Mucosa of descending colon (tissue), 3 donors: ENCODE data around the gene GPR22. TPM values are rescaled to one million over a fixed set of nuclear protein-coding genes. Genes with fewer than 3 reads are reported as not detected.

Experiments used
- ATAC-seq: fragments of 200-7000 bp; cut with Tn5 transposase; one replicate; pipeline ENCODE4 v1.9.1; 2020; ENCODE audit warnings: mild to moderate bottlenecking, moderate library complexity
- DNase-seq, 3 donors: peaks; one replicate each; pipeline ENCODE4 v3.0.0-alpha.2; 2020
- H3K36me3 ChIP-seq: fragments of 200-600 bp; one replicate; pipeline ENCODE4 v1.8.0; 2021; ENCODE audit warnings: low read depth, mild to moderate bottlenecking
- H3K4me1 ChIP-seq: fragments of 200-600 bp; one replicate; pipeline ENCODE4 v1.8.0; 2021; ENCODE audit warnings: low read depth, mild to moderate bottlenecking
- H3K4me3 ChIP-seq: fragments of 200-600 bp; one replicate; pipeline ENCODE4 v1.8.0; 2021; ENCODE audit warnings: mild to moderate bottlenecking
- H3K9me3 ChIP-seq: fragments of 200-600 bp; one replicate; pipeline ENCODE4 v1.8.0; 2021; ENCODE audit warnings: mild to moderate bottlenecking
- CTCF ChIP-seq: fragments of 200-600 bp; IDR thresholded peaks from one replicate; pipeline ENCODE4 v1.8.0; 2022; ENCODE audit warnings: antibody characterized with exemption, mild to moderate bottlenecking
- intact Hi-C, 2 donors: fragments of 100-400 bp; cut with DNase I in 1 of 2; cut with micrococcal nuclease in 1 of 2; formaldehyde crosslinking; loops; one replicate each; pipeline versions ENCODE4 v1.11.0 to v1.11.1; 2022; cut with DNase I, micrococcal nuclease
- total RNA-seq, 3 donors: library from RNA; stranded (reverse); fragmentation: NEBNext Ultra II Directional in 2 of 3; extraction: Animal tissue kit (Norgen Biotek cat#: 25700) in 2 of 3; gene quantifications; one replicate each; pipeline versions ENCODE4 v1.2.1 to v1.2.4, GENCODE V29; 2021 to 2023
- donor health status: DM: no; HTN: no; CAD: no; lungs with moderate emphysema.
- donor health status: DM: no; HTN: no; CAD: no.
- donor health status: DM: no; HTN: yes; CAD: no.

GPR22 gene
- total RNA-seq, 3 donors from 2014 or later: 0.44 TPM; not detected in 2

- DNase-seq (no peak), ATAC-seq (no peak)
- TF ChIP-seq CTCF: no peak
- H3K9me3 ChIP-seq: no peaks in the 10 kb centered on the region
- H3K4me3 ChIP-seq: no peak overlapping the region
- intact Hi-C loops: no loop called here
- H3K4me1 ChIP-seq: peaks cover 3% of the 10 kb centered on the region
- H3K36me3 ChIP-seq: no peaks in the 10 kb centered on the region
Observed at GRCh38 chr7:107502797-107503196, 32.9 kb downstream of the GPR22 start.

DNA sequence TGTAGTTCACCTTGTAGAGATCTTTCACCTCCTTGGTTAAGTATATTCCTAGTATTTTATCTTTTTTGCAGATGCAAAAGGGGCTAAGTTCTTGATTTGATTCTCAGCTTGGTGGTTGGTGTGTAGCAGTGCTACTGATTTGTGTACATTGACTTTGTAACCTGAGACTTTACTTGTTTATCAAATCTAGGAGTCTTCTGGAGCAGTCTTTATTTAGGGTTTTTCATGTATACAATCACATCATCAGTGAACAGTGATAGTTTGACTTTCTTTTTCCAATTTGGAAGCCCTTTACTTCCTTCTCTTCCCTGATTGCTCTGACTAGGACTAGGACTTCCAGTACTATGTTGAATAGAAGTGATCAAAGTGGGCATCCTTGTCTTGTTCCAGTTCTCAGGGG is 33.8 kb downstream of the GPR22 start:
- peaks cover 3% of the 10 kb centered on the region for H3K4me1 ChIP-seq
- no peak for TF ChIP-seq CTCF
- no peak overlapping the region for H3K4me3 ChIP-seq
- DNase-seq (no peak), ATAC-seq (no peak)
- H3K36me3 ChIP-seq: no peaks in the 10 kb centered on the region
- intact Hi-C loops: no loop called here
- no peaks in the 10 kb centered on the region for H3K9me3 ChIP-seq

DNA sequence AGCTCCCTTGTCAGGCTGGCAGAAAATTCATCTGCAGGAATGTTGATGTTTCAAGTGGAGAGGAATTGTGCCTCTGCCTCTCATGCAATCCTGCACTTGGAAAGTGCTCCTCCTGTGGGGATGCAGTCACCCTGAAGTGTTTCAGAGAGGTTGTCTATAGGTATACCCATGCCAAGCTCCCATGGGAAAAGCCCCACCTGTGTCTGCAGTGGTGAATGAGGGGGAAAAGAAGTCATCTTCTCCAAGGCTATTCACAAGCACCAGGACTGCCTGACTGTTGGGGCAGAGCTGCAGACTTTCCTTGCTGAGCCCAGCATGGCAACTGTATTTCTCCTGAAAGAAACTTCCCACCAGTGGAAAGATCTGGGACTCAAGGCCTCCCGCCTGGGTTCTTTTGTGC is 35.5 kb downstream of the GPR22 start:
- DNase-seq (no peak), ATAC-seq (no peak)
- intact Hi-C loops: no loop called here
- no peak for TF ChIP-seq CTCF
- no peak overlapping the region for H3K4me3 ChIP-seq
- H3K9me3 ChIP-seq: no peaks in the 10 kb centered on the region
- H3K36me3 ChIP-seq: no peaks in the 10 kb centered on the region
- peaks cover 3% of the 10 kb centered on the region for H3K4me1 ChIP-seq

GRCh38 chr7:107505997-107506673 is 36.3 kb downstream of the GPR22 start:
- no peaks in the 10 kb centered on the region for H3K36me3 ChIP-seq
- no peaks in the 10 kb centered on the region for H3K9me3 ChIP-seq
- intact Hi-C loops: no loop called here
- TF ChIP-seq CTCF: no peak
- ATAC-seq (peak; percentile 85), DNase-seq (peak in 2 of 3 donors; percentile 41 to 92)
- peaks cover 3% of the 10 kb centered on the region for H3K4me1 ChIP-seq
- no peak overlapping the region for H3K4me3 ChIP-seq

GRCh38 chr7:107506674-107507339 is 37.0 kb downstream of the GPR22 start:
- intact Hi-C loops: no loop called here
- DNase-seq (peak; percentile 88 to 89 (median 88)), ATAC-seq (peak; percentile 97)
- Histone ChIP-seq H3K9me3 (no peaks in the 10 kb centered on the region), H3K4me3 (no peak overlapping the region), H3K36me3 (no peaks in the 10 kb centered on the region), H3K4me1 (peaks cover 3% of the 10 kb centered on the region)
- TF ChIP-seq CTCF: no peak

Other genes with a start within 250 kb of the GPR22 start
- gene COG5, start 93.9 kb downstream of the GPR22 start, total RNA-seq: 10 to 100 TPM; 46.8 to 56.4 (median 47.7) TPM
- 1 to 10 TPM; 5.2 to 7.0 (median 7.0) TPM for gene DUS4L, start 93.9 kb downstream of the GPR22 start, total RNA-seq
- 10 to 100 TPM; 51.7 to 73.8 (median 66.6) TPM for gene BCAP29, start 110.2 kb downstream of the GPR22 start, total RNA-seq
- 1 to 10 TPM in 1 of 3 donors, under 1 TPM in 2; 0.48 to 1.4 (median 0.57) TPM for gene SLC26A4, start 190.8 kb downstream of the GPR22 start, total RNA-seq